HG02840 (cell line): ENCODE results near the gene ABCA7.

ENCODE experiments used
- ATAC-seq: cut with Tn5 transposase; IDR thresholded peaks from one replicate; pipeline ENCODE4 v1.9.1; 2021; ENCODE audit warnings: mild to moderate bottlenecking, moderate library complexity, moderate number of reproducible peaks; ENCODE audit not compliant: unreplicated experiment, low FRiP score

ABCA7 gene

DNA sequence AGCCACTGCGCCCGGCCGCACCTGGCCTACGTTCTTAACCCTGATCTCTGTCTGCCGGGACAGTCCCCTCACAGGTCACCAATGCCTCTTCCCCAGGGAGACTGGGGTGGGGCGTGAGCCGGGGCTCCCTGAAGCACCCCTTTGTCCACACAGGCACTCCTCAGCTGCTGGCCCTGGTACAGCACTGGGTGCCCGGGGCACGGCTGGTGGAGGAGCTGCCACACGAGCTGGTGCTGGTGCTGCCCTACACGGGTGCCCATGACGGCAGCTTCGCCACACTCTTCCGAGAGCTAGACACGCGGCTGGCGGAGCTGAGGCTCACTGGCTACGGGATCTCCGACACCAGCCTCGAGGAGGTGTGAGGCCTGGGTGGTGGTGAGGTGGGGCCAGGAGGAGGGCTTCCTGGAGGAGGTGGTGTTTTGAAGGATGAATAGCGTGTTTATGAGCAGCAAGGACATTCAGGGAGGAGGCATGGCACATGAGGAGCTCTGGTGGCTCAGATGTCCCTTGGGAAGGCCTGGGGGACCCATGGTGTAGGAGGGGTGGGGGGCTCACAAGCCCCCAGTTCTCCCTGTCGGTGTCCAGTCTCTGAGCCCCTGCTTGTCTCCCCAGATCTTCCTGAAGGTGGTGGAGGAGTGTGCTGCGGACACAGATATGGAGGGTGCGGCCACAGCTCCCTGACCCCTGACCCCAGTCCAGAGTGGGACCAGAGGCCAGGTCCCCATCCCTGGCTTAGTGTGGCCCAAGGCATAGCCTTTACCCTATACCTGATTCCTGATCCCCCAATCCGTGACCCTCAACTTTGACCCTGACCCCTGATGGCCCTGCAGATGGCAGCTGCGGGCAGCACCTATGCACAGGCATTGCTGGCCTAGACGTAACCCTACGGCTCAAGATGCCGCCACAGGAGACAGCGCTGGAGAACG is 13.5 kb downstream of the ABCA7 start:
- ATAC-seq, result no peak

DNA sequence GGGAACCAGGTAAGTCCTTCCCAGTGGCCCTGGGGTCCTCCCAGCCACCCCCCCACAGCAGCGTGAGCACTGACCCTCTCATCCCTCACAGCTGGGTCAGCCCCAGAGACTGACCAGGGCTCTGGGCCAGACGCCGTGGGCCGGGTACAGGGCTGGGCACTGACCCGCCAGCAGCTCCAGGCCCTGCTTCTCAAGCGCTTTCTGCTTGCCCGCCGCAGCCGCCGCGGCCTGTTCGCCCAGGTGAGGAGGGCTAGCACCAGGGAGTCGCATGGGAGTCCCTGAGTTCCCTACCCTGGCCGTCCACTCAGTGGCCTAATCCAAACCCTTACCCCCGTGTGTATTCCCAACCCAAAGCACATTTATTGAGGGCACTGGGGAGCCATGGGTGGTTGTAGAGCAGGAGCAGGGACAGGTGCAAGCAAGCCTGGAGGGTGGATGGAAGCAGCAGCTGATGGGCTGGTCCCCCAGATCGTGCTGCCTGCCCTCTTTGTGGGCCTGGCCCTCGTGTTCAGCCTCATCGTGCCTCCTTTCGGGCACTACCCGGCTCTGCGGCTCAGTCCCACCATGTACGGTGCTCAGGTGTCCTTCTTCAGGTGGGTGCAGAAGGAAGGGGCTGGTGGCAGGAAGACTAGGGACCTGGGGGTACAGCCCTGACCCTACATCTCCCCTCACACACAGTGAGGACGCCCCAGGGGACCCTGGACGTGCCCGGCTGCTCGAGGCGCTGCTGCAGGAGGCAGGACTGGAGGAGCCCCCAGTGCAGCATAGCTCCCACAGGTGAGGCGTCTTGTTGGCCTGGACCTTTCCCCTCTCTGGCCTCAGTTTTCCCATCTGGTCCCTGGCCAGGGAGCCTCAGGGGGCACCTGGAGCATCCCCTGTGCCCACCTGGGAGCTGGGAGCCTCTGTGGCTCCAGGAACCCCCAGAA is 14.5 kb downstream of the ABCA7 start:
- ATAC-seq, result no peak

- ATAC-seq, result no peak
Measured at GRCh38 chr19:1055028-1055425, 15.1 kb downstream of the ABCA7 start.

DNA sequence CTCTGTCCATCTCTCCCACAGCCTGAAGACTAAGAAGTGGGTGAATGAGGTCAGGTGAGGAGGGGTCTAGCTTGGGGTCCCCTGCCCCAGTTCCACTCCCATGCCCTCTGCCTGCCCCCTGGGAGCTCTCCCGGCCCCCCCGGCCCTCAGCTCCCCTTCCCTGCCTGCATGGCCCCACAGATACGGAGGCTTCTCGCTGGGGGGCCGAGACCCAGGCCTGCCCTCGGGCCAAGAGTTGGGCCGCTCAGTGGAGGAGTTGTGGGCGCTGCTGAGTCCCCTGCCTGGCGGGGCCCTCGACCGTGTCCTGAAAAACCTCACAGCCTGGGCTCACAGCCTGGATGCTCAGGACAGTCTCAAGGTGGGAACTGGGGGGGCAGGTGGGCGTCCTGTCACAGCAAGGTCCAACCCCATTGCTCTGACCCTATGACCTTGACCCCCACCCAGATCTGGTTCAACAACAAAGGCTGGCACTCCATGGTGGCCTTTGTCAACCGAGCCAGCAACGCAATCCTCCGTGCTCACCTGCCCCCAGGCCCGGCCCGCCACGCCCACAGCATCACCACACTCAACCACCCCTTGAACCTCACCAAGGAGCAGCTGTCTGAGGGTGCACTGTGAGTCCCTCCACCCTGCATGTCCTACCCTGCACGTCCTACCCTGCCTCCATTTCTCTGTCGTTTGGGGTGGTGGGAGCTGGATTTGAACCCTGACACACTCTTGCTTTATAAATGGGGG is 16.1 kb downstream of the ABCA7 start:
- ATAC-seq, result no peak

GRCh38 chr19:1057176-1057855 is 17.4 kb downstream of the ABCA7 start:
- ATAC-seq, result no peak

GRCh38 chr19:1058112-1058511 is 18.2 kb downstream of the ABCA7 start:
- ATAC-seq, result no peak

- no peak for ATAC-seq
Measured at GRCh38 chr19:1060689-1061088, 20.8 kb downstream of the ABCA7 start.

DNA sequence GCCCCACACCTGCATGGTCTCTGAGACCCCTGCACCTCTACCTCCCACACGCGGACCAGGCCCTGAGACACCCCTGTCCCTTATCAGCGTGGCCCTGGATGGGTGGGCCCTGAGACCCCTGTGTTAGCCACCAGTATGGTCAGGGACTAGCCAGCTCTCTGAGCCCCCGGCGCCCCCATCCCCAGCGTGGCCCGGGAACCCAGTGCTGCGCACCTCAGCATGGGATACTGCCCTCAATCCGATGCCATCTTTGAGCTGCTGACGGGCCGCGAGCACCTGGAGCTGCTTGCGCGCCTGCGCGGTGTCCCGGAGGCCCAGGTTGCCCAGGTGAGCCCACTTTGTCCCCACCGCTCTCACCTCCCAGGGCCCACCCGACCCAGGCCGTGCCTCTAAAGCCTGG is 22.1 kb downstream of the ABCA7 start:
- no peak for ATAC-seq

DNA sequence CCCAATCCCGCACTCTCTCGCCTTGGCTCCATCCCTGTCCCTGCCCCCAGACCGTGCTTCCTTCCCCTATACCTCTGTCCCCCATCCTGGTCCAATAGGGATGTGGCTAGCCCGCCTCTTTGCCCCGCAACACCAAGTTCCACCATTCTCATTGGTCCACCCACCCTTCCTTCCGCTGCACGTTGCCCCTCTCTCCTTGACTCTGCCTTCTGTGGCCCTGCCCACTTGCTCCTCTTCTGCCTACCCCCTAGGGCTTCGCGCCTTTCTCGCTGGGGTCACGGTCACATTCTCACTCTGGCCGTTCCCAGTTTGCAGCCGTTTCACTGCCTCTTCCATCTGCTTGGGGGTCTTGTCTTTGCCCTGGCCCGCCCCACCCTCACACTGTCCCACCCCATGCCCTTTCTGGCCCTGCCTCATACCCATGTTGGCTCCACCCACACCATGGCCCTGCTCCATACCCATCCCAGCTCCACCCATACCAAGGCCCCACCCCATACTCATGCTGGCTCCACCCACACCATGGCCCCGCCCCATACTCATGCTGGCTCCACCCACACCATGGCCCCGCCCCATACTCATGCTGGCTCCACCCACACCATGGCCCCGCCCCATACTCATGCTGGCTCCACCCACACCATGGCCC is 22.6 kb downstream of the ABCA7 start:
- ATAC-seq, result no peak

GRCh38 chr19:1063030-1063908 is 23.4 kb downstream of the ABCA7 start:
- no peak for ATAC-seq

DNA sequence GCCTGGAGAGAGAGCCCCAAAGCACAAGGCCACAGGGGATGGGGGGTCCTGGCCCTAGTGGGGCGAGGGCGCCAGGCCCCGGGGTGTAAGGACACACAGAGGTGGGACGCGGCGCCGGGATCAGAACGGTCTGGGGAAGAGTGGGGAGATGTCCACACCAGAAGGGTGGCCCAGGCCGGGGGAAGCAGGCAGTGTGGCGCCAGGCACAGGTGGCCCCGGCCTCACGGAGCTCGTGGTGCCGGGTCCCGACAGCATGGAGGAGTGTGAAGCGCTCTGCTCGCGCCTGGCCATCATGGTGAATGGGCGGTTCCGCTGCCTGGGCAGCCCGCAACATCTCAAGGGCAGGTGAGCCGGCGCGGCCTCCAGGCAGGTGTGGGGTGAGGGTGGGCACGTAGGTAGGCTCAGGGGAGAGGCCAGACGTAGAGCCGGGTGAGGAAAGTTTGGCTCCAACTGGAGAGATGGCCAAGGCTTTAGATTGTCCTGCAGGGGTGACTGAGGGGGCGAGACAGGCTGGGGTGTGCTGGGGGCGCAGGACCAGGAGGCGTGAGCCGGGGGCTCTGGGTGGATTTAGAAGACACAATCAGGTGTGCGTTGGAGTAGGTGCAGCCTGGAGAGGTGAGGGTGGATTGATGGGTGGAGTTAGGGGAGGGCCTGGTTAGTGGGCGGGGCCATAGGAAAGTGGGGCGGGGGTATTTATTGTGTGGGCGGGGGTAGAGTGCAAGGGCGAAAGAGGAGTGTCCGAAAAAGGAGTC is 24.2 kb downstream of the ABCA7 start:
- no peak for ATAC-seq

GRCh38 chr19:1064661-1065605 is 25.0 kb downstream of the ABCA7 start:
- ATAC-seq, result no peak

- ATAC-seq, result no peak
Measured at GRCh38 chr19:1065606-1066109, 25.8 kb downstream of the ABCA7 start.

DNA sequence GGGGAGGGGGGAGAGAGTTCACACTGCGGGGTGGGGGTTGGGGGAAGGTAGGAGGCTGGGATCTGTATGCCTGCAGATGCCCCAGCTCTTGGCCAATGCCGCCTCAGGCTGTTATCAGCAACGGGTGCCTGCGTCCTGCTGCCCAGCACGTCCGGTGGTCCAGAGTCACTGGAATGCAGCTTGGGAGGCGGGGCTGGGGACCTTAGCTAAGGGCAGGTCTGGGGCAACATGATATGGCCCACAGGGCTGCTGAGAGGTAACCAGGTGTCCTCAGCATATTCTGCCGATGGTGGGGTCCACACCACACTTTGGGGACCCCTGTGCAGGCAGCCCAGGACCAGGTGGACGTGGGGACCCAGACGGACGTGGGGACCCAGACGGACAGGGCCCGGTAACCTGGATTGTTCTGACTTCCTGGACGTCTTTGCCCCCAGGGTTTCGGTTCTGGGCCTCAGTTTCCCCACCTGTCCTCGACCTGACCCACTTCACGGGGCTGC is 26.4 kb downstream of the ABCA7 start:
- ATAC-seq, result no peak

- no peak for ATAC-seq
Measured at GRCh38 chr19:1066748-1067340, 26.9 kb downstream of the ABCA7 start, which contains the start of gene ARHGAP45. Gene ARHGAP45 (plus strand): TSS chr19:1067167. CDS start chr19:1067406, 239 bp downstream.
